ENCODE results near the gene TSHZ2. TPM values are rescaled to one million over a fixed set of nuclear protein-coding genes. Genes with fewer than 3 reads are reported as not detected.
A peak's percentile ranks its signal among the peaks of the same experiment; 100 is the strongest.

The TSHZ2 gene
- total and polyA plus RNA-seq, 9 of the 15 experiments (the other 6 are each of a cell fraction or from before 2014, with no cell fraction given) = 0.03 to 0.20 (median 0.05) TPM; not detected in 4

DNA sequence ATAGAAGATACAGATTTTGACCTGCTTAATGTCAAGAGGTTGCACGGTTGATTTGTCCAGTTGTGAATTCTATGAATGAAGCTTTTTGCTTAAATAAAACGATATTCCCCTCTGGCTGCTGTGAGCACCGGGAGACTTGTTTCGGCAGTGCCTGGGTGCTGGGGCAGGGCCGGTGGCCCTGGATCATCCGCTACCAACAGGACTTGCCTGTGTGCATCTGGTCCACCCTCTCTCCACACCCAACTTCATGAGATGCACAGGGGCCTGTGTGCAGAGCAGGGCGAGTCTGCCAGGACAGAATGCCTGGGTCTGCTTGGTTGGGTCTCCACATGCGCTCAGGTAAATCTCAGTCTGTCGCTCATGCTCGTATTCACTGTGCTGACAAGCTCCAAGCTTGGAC lies 65.5 kb downstream of the TSHZ2 start:
- no peak for DNase-seq (ENCODE audit: extremely low read depth in 1 of 4, low spot score in 3 of 4)
- no peaks in the 10 kb centered on the region for H3K9me3 ChIP-seq (replicated peaks; ENCODE audit: control insufficient read depth, insufficient read depth, low read depth, low read length)
- H3K4me1 ChIP-seq (replicated peaks in 1 of 2; ENCODE audit: control insufficient read depth in 2 of 2, insufficient read depth in 2 of 2, low read length in 2 of 2) = no peaks in the 10 kb centered on the region
- no peaks in the 10 kb centered on the region for H3K79me2 ChIP-seq (ENCODE audit: control insufficient read depth, insufficient read depth, low read length)
- TF ChIP-seq ZKSCAN1 (IDR thresholded peaks at IDR 0.05; ENCODE audit: low read depth, low read length) = no peak
- TF ChIP-seq FOXA1 (IDR thresholded peaks at IDR 0.05; ENCODE audit: borderline replicate concordance) = no peak
- no peak for TF ChIP-seq ZNF184 (CRISPR knock-in tag; IDR thresholded peaks at IDR 0.05)
- TF ChIP-seq HNRNPK (IDR thresholded peaks at IDR 0.05; ENCODE audit: low read depth, low read length, poor library complexity, severe bottlenecking) = no peak
- TF ChIP-seq PHF20 (IDR thresholded peaks at IDR 0.05; ENCODE audit: partially characterized antibody) = no peak
- TF ChIP-seq RAD51 (IDR thresholded peaks at IDR 0.05; ENCODE audit: borderline replicate concordance, low read depth) = no peak
- TF ChIP-seq ZNF140 (CRISPR knock-in tag; IDR thresholded peaks at IDR 0.05) = no peak
- TF ChIP-seq ZNF696 (CRISPR knock-in tag; conservative IDR thresholded peaks at IDR 0.05) = no peak
- no peak for TF ChIP-seq ATF4 (CRISPR knock-in tag; IDR thresholded peaks at IDR 0.05)
- no peak overlapping the region for H3K4me2 ChIP-seq (ENCODE audit: insufficient read depth, low read length)
- H3K27ac ChIP-seq (ENCODE audit: extremely low read depth, low read depth, low read length) = no peak overlapping the region
- no peak overlapping the region for H3K4me3 ChIP-seq
- in situ Hi-C loops (cut with MboI) (no loop called here), intact Hi-C loops (cut with micrococcal nuclease) (no loop called here)
- no peaks in the 10 kb centered on the region for H4K20me1 ChIP-seq (replicated peaks; ENCODE audit: control insufficient read depth, insufficient read depth, low read length)
- no peaks in the 10 kb centered on the region for H3K36me3 ChIP-seq (ENCODE audit: control insufficient read depth, insufficient read depth, low read length)
- peaks cover 6 to 8% of the 10 kb centered on the region in 2 experiments for H3K27me3 ChIP-seq (ENCODE audit: control insufficient read depth in 2 of 2, insufficient read depth in 2 of 2, low read length in 2 of 2)
- 8% methylated on average over 10 of the region's 10 CpGs for WGBS (ENCODE audit: insufficient coverage, low coverage, missing lambda C conversion rate)
- no TSS peak for BruUV-seq (replicated peaks)
- ATAC-seq = peak; percentile 26; the same call in 1 of the 3 replicates
- no peaks in the 10 kb centered on the region for H3K9me1 ChIP-seq (ENCODE audit: control insufficient read depth, insufficient read depth, low read length)
- ChIA-PET CTCF (ENCODE audit: low intra/inter-chr PET ratio) (no interaction called here), POLR2A (no interaction called here)
- no peak overlapping the region for H3K9ac ChIP-seq (ENCODE audit: insufficient read depth in 1 of 2, low read depth in 2 of 2, low read length in 2 of 2)
- FAIRE-seq = no peak
- no peak overlapping the region for H2AFZ ChIP-seq (ENCODE audit: low read depth, low read length)
